Measurements from ENCODE around the gene CPZ.

The CPZ gene

GRCh38 chr4:8609406-8609805, 16.8 kb downstream of the CPZ start:
- TF ChIP-seq ZNF621 (tag by site-specific recombination; IDR thresholded peaks at IDR 0.05) (no peak), REPIN1 (tag by site-specific recombination; IDR thresholded peaks at IDR 0.05; ENCODE audit: low read depth) (no peak), ATF2 (tag by site-specific recombination; IDR thresholded peaks at IDR 0.05; ENCODE audit: low read depth) (no peak), ZNF132 (tag by site-specific recombination; IDR thresholded peaks at IDR 0.05; ENCODE audit: borderline replicate concordance) (no peak), GLIS2 (tag by site-specific recombination; IDR thresholded peaks at IDR 0.05) (no peak), ZBTB26 (tag by site-specific recombination; optimal IDR thresholded peaks at IDR 0.05) (no peak), REST (tag by site-specific recombination; IDR thresholded peaks at IDR 0.05) (no peak), ZNF423 (tag by site-specific recombination; IDR thresholded peaks at IDR 0.05) (no peak), SCRT1 (tag by site-specific recombination; IDR thresholded peaks at IDR 0.05; ENCODE audit: borderline replicate concordance) (no peak), ZBTB11 (tag by site-specific recombination; conservative IDR thresholded peaks at IDR 0.05; ENCODE audit: low read depth) (no peak), ZSCAN16 (tag by site-specific recombination; IDR thresholded peaks at IDR 0.05) (no peak), RBAK (tag by site-specific recombination; IDR thresholded peaks at IDR 0.05) (no peak), ZNF394 (tag by site-specific recombination; IDR thresholded peaks at IDR 0.05; ENCODE audit: borderline replicate concordance) (no peak), ZBTB7A (tag by site-specific recombination; IDR thresholded peaks at IDR 0.05; ENCODE audit: low read depth) (no peak), ZNF610 (tag by site-specific recombination; IDR thresholded peaks at IDR 0.05; ENCODE audit: borderline replicate concordance) (no peak), ZNF514 (tag by site-specific recombination; IDR thresholded peaks at IDR 0.05) (no peak)
- Histone ChIP-seq H3K4me3 (ENCODE audit: low read depth, low read length) (no peak overlapping the region), H3K9me3 (ENCODE audit: control insufficient read depth, insufficient read depth, low read depth, low read length) (no peaks in the 10 kb centered on the region), H3K36me3 (ENCODE audit: control insufficient read depth in 2 of 2, insufficient read depth in 1 of 2, low read length in 2 of 2) (no peaks in the 10 kb centered on the region), H3K4me1 (ENCODE audit: control insufficient read depth, insufficient read depth, low read length) (no peaks in the 10 kb centered on the region), H3K27ac (ENCODE audit: extremely low read depth, low read depth, low read length) (no peak overlapping the region)
- ChIA-PET CTCF (no interaction called here), POLR2A (no interaction called here)

Measured in HEK293 (cell line).